CD4-positive, alpha-beta T cell treated with Interferon gamma for 1 hour (primary cell): Measurements from ENCODE around the gene NDC80.
A peak's percentile ranks its signal among the peaks of the same experiment; 100 is the strongest.
"Not testable (repeated sequence)": the region's sequence is repeated elsewhere in the genome, so short reads cannot be mapped to it uniquely, and the experiment has no call there.

Source experiments
- DNase-seq: peaks from one replicate; pipeline ENCODE4 v3.0.0-alpha.2; 2020

NDC80 gene

GRCh38 chr18:2635586-2635985 is 64.2 kb downstream of the NDC80 start:
- no peak for DNase-seq

GRCh38 chr18:2636126-2636631 is 64.8 kb downstream of the NDC80 start:
- DNase-seq: no peak

- no peak for DNase-seq
These were observed 70.3 kb downstream of the NDC80 start for GRCh38 chr18:2641638-2642037.

GRCh38 chr18:2642771-2643170 is 71.4 kb downstream of the NDC80 start:
- no peak for DNase-seq

- no peak for DNase-seq
These were observed 73.2 kb downstream of the NDC80 start for GRCh38 chr18:2644535-2644934.

GRCh38 chr18:2651981-2652380 is 80.6 kb downstream of the NDC80 start:
- no peak for DNase-seq

GRCh38 chr18:2653467-2653866 is 82.1 kb downstream of the NDC80 start:
- DNase-seq: peak; percentile 32

- DNase-seq: no peak
These were observed 83.0 kb downstream of the NDC80 start for GRCh38 chr18:2654169-2654927.

GRCh38 chr18:2654928-2655177 is 83.5 kb downstream of the NDC80 start:
- DNase-seq: peak; percentile 89

- DNase-seq: peak; percentile 92
These were observed 84.0 kb downstream of the NDC80 start, which contains the start of gene SMCHD1 for GRCh38 chr18:2655178-2655953. TSS of gene SMCHD1 (plus strand) at chr18:2655726. CDS start at chr18:2656076, 350 bp downstream.

GRCh38 chr18:2655954-2656236 is 84.5 kb downstream of the NDC80 start:
- no peak for DNase-seq

GRCh38 chr18:2656237-2656980 is 85.1 kb downstream of the NDC80 start:
- peak; percentile 58 for DNase-seq

- DNase-seq: no peak
These were observed 85.7 kb downstream of the NDC80 start for GRCh38 chr18:2656981-2657512.

- DNase-seq: no peak
These were observed 86.6 kb downstream of the NDC80 start for GRCh38 chr18:2657788-2658458.

- not testable (repeated sequence) for DNase-seq
These were observed 89.5 kb downstream of the NDC80 start for GRCh38 chr18:2660849-2661248.

- DNase-seq: not testable (repeated sequence)
These were observed 90.9 kb downstream of the NDC80 start for GRCh38 chr18:2662288-2662687.

GRCh38 chr18:2662990-2663389 is 91.6 kb downstream of the NDC80 start:
- DNase-seq: no peak
